GM12892 (cell line): ENCODE measurements around the gene TMEM186.
"Not testable (repeated sequence)": the region's sequence is repeated elsewhere in the genome, so short reads cannot be mapped to it uniquely, and the experiment has no call there.

Experiments used
- DNase-seq: peaks from one replicate; pipeline ENCODE4 v3.0.0; 2011; ENCODE audit not compliant: insufficient read length
- FAIRE-seq: peaks from 2 replicates; lab custom pipeline; 2011; peaks lifted over from hg19 to GRCh38; lab: Jason Lieb, UNC
- POLR2A ChIP-seq: IDR thresholded peaks from 2 replicates; pipeline ENCODE4 v1.6.1; 2011; ENCODE audit warnings: low read depth, low read length, control low read depth
- POLR2AphosphoS5 ChIP-seq: IDR thresholded peaks from 2 replicates; pipeline ENCODE4 v1.6.1; 2011; ENCODE audit warnings: low read depth, low read length, control low read depth
- TAF1 ChIP-seq: IDR thresholded peaks from 2 replicates; pipeline ENCODE4 v1.6.1; 2011; ENCODE audit warnings: low read depth, mild to moderate bottlenecking, control low read depth, low read length, borderline replicate concordance

TMEM186 gene

DNA sequence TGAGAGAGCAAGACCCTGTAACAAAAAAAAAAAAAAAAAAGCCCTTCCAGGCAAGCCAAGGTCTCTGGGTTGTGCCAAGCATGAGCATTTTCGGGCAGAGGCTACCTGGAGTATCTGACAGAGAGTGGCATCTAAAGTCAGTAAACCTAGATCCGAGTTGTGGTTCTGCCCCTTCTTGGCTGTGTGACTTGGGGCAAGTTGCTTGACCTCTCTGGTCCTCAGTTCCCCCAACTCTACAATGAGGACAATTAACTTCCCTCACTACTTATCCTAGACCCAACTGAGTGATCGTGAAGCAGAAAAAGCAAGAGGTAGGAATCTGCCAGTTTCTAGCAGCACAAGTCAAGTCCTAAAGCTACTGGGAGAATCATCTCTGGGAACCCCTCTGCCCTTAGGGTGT lies 34.4 kb downstream of the TMEM186 start:
- DNase-seq: no peak
- TF ChIP-seq POLR2A: no peak
- no peak for TF ChIP-seq TAF1
- TF ChIP-seq POLR2AphosphoS5: no peak
- no peak for FAIRE-seq

DNA sequence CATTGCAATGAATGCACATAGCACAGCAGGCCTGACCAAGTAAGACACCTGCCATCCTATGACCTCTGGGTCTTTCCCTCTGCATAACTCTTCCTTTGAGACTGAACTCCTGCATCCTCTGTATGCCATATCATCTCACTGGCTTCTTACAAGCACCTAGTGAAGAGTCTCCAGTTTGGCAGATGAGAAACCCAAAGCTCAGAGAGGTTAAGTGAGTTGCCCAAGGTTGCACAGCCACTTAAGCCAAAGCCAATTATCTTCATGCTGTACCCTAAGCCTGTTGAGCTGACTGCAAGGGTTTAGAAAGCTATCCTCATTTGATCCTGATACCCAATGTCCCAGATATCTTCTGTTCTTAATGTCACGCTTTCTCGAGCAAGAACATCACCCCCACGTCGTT lies 35.2 kb downstream of the TMEM186 start:
- no peak for DNase-seq
- no peak for TF ChIP-seq POLR2A
- TF ChIP-seq TAF1: no peak
- no peak for TF ChIP-seq POLR2AphosphoS5
- FAIRE-seq: no peak

DNA sequence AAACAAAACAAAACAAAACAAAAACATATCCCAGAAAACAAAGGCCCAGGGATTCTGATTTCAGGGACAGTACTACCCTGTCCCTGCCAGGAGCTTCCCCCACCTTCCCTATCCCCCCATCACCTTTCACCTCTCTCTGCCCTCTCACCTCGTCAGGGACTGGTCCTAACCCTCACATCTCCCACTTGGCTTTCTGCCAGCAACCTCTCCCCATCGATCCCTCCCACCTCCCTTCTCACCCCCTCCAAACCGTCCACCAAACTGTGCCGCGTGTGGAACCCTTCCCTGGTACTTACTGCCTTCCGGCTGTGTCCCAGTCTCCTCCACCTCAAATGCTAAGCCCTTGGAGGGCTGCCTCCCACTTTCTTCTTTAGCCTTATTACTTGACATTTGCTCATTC lies 36.4 kb downstream of the TMEM186 start:
- DNase-seq (no peak), FAIRE-seq (no peak)
- TF ChIP-seq POLR2AphosphoS5 (no peak), TAF1 (no peak), POLR2A (no peak)

DNA sequence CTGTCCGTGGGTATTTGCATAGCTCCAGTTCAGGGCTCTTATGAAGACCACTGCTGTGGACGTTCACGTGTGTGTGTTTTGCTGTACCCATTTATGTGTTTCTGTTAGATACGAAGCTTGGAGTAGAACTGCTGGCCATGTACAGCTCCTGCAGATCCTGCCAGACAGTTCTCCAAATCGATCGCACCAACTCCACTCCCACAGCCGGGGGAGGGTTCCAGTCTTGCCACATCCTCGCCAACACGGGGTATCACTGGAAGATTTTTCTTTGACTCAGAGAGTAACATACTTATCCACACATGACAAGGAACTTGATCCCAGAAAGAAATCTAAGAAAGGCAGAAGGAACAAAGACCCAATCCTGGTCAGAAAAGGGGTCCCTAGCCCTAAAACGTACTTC lies 37.4 kb downstream of the TMEM186 start:
- DNase-seq: no peak
- no peak for FAIRE-seq
- TF ChIP-seq POLR2A (no peak), POLR2AphosphoS5 (no peak), TAF1 (no peak)

DNA sequence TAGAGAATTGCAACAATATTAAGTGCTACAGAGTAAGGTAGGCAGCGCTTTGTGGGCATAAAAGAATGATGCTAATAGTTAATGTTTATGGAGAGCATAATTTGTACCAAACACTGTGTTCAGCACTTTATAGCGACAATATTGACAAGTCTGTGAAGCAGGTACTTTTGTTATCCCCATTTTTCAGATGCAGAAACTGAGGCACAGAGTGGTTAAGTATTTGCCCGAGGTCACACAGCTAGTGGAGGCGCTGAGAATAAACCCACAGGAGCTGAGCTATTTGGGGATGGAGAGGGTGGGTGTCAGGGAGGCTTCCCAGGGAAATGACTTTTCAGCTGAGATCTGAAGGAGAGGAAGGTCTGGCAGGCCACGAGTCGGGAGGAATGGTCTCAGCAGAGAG lies 39.4 kb downstream of the TMEM186 start:
- TF ChIP-seq POLR2A (no peak), POLR2AphosphoS5 (no peak), TAF1 (no peak)
- DNase-seq (no peak), FAIRE-seq (no peak)

DNA sequence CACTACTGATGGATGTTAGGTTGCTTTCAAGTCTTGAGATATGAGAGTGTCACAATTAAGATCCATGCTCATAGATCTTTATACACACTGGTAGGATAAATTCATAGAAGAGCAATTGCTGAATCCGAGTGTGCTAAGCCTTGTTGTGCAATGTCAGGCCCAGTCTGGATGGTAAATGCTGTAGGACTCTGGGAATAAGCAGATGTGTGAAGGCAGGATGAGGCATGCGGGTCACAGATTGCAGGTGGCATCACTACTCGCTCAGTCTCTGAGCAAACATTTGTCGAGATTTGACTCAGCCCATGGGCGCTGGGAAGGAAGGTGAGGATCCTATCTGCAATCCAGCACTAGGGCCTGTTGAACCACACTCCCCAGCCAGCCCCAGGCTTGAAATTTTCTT lies 40.7 kb downstream of the TMEM186 start:
- DNase-seq: no peak
- FAIRE-seq: no peak
- TF ChIP-seq POLR2A: no peak
- TF ChIP-seq POLR2AphosphoS5: no peak
- TF ChIP-seq TAF1: no peak

DNA sequence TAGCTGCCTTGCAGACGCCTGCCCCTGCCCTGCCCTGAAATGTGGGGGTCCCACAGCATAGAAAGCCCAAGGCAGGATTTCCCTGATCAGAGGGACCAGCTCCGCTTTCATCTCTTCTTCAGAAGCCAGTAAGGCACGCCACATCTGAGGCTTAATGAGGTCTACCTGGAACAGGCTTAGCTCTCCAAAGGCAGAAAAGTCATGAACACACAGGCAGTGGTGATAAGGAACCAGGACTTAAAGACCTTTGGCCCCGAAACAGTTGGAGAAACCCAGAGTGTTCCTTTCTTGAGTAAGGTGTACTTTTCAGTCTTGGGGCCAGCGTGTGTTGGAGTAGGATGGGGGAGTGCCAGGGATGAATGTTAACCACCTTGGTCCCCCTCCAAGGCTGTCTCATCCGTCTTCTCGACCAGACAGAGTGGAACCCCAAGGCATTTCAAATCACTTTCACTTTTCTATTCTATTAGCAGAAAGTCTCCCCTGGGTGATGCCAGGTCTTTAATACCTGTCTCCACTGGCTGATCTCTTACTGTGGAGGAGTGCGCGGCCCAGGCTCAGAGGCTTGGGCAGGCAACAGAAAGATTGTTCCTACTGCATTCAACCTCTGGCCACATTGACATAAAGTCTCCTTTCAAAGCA lies 43.9 kb downstream of the TMEM186 start:
- FAIRE-seq (no peak), DNase-seq (no peak)
- TF ChIP-seq TAF1 (no peak), POLR2AphosphoS5 (no peak), POLR2A (no peak)

DNA sequence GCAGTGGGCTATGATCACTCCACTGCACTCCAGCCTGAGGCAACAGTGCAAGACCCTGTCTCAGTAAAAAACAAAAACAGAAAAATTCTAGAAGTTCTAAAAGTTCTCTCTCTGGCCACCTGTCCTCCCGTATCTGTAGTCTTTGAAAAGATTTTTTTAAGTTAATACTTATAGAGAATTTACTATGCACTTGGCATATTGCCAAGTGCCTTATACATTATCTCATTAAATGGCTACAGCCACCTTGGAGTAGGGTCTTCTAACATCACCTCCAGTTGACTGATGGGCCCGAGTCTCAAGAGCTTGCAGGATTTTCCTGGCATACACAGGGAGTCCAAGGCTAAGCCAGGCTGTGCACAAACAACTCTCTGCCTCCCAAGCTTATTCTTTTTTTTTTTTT lies 44.7 kb downstream of the TMEM186 start:
- DNase-seq: no peak
- TF ChIP-seq POLR2AphosphoS5 (no peak), POLR2A (no peak), TAF1 (no peak)
- FAIRE-seq: no peak

DNA sequence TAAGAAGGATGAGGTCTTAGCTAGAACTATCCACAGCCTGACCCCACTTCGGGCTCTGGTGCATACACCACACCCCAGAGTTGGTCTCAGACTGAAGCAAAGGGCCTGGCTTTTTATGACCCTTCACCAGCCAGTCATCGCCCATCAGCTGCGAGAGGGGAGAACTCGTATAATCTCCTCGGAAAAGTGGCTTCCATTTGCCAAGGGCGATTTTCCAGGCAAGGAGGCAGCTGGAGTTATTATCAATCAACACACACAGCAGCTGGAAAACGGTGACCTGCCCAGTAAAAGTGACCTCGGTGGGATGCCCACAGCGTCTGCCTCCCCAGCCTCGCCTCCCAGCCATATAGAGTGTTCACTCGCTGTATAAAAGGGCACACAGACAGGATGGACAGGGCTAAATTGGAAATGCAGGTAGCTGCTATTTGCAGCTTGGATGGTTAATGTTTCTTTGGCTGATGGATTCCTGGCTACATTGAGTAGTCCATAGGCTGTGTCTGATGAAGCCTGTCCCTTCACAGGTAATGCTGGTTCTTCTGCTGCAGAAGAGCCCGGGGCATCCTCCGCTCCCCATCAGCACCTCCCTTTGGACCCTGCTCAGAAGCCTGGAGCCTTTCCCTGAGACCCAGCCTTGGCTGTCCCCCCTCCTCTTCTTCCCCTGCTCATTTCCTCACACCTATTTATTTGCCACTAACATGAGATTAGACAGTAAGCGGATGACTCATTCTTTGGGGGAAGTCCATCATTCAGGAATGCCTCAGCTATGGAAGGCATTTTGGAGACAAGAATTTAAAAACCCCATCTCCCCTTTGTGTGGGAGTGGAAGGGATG lies 45.7 kb downstream of the TMEM186 start:
- TF ChIP-seq TAF1 (no peak), POLR2AphosphoS5 (no peak), POLR2A (no peak)
- FAIRE-seq (no peak), DNase-seq (no peak)

DNA sequence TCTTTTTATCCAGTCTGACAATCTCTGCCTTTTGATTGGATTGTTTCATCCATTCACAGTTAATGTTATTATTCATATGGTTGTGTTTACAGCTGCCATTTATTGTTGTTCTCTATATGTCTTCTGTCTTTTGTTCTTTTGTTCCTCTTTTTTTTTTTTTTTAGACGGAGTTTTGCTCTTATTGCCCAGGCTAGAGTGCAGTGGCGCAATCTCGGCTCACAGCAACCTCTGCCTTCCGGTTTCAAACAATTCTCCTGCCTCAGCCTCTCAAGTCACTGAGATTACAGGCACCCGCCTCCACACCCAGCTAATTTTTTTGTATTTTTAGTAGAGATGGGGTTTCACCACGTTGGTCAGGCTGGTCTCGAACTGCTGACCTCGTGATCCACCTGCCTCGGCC lies 48.5 kb downstream of the TMEM186 start:
- not testable (repeated sequence) for FAIRE-seq

More for the DNA sequence above, 48.5 kb downstream of the TMEM186 start:
- DNase-seq: not testable (repeated sequence)
